Fibroblast of lung (primary cell): Measurements from ENCODE around the gene ALKBH4.

Source experiments
- CTCF ChIP-seq, 2 donors: IDR thresholded peaks in 1 of 2; conservative IDR thresholded peaks in 1 of 2; 1 replicate in 1 of 2; 2 replicates in 1 of 2; pipeline ENCODE4 v1.5.1; 2011 to 2012; ENCODE audit warnings: low read length in 2 of 2, control low read depth in 1 of 2, inconsistent platforms in 1 of 2, low read depth in 1 of 2, mild to moderate bottlenecking in 1 of 2
- EZH2 ChIP-seq: IDR thresholded peaks from 2 replicates; pipeline ENCODE4 v1.5.1; 2012; ENCODE audit warnings: low read length, control low read depth, mild to moderate bottlenecking; ENCODE audit errors: missing control alignments

GRCh38 chr7:102412548-102412947, 52.1 kb downstream of the ALKBH4 start:
- no peak for TF ChIP-seq EZH2
- peak in 1 of 2 donors; percentile 41 for TF ChIP-seq CTCF (conservative IDR thresholded peaks at IDR 0.05 in 1 of 2, IDR thresholded peaks at IDR 0.05 in 1 of 2; ENCODE audit: low read depth in 1 of 2, low read length in 2 of 2)
